HCT116 (cell line): ENCODE measurements around the gene SEMA6A. TPM values are rescaled to one million over a fixed set of nuclear protein-coding genes. Genes with fewer than 3 reads are reported as not detected.

ENCODE experiments used
- ATAC-seq: fragments of 200-7000 bp; cut with Tn5 transposase; 2 replicates; pipeline ENCODE4 v1.9.1; 2020; ENCODE audit warnings: mild to moderate bottlenecking, moderate library complexity
- BruUV-seq: library from RNA; stranded (reverse); fragments of 400-500 nt; replicated peaks from 2 replicates; lab custom pipeline; 2021; lab: Mats Ljungman, UMichigan
- CTCF ChIA-PET: fragments of 300-600 bp; sonication (Branson Sonifier 250); formaldehyde crosslinking; loops from one replicate; lab custom pipeline; 2021; ENCODE audit warnings: antibody characterized with exemption; lab: Charles Lee
- POLR2A ChIA-PET: fragments of 300-600, 350-600 bp; sonication (Branson Sonifier 250); formaldehyde crosslinking; loops from one replicate; lab custom pipeline; 2021; ENCODE audit warnings: antibody characterized with exemption; lab: Charles Lee
- RAD21 ChIA-PET, 2 experiments: fragments of 300-600 bp; sonication (Branson Sonifier 250); formaldehyde crosslinking; loops; one replicate each; lab custom pipeline; 2023; ENCODE audit warnings: low total read pairs in 2 of 2; ENCODE audit not compliant: uncharacterized antibody in 2 of 2, unreplicated experiment in 2 of 2, low non-redundant PET in 1 of 2; lab: Charles Lee
- DNase-seq: peaks from one replicate; pipeline ENCODE4 v3.0.0-alpha.2; 2010; ENCODE audit warnings: low read depth, low spot score
- H2AFZ ChIP-seq: fragments of 200-600 bp; shearing (Covaris generic), sonication (generic); 2 replicates; pipeline ENCODE4 v1.6.1; 2017; ENCODE audit warnings: low read depth, mixed run types, mixed read lengths, antibody characterized with exemption, low read length; ENCODE audit not compliant: poor library complexity, severe bottlenecking
- H3K27ac ChIP-seq: 2 replicates; pipeline ENCODE4 v1.5.1; 2012; ENCODE audit warnings: low read depth, low read length
- H3K27me3 ChIP-seq: fragments of 200-600 bp; sonication (generic); 2 replicates; pipeline ENCODE4 v1.6.1; 2016; ENCODE audit warnings: mixed run types, low read length, mixed read lengths; ENCODE audit not compliant: insufficient read depth
- H3K36me3 ChIP-seq, 2 experiments: fragments of 200-500 bp in 1 of 2; fragments of 200-600 bp in 1 of 2; sonication (Bioruptor generic) in 1 of 2; sonication (generic) in 1 of 2; 2 replicates each; pipeline versions ENCODE4 v1.5.1 to v1.6.1; 2014 to 2016; ENCODE audit warnings: low read length in 2 of 2, inconsistent platforms in 1 of 2, mixed read lengths in 1 of 2, mixed run types in 1 of 2; ENCODE audit not compliant: insufficient read depth in 2 of 2, control insufficient read depth in 1 of 2
- H3K4me1 ChIP-seq, 2 experiments: fragments of 200-600 bp in 1 of 2; sonication (generic) in 1 of 2; 2 replicates each; pipeline versions ENCODE4 v1.5.1 to v1.6.1; 2012 to 2017; ENCODE audit warnings: low read length in 2 of 2, inconsistent platforms in 1 of 2, mild to moderate bottlenecking in 1 of 2, mixed read lengths in 1 of 2, mixed run types in 1 of 2, moderate library complexity in 1 of 2; ENCODE audit not compliant: insufficient read depth in 2 of 2, control insufficient read depth in 1 of 2
- H3K4me2 ChIP-seq: fragments of 200-600 bp; sonication (generic); 2 replicates; pipeline ENCODE4 v1.6.1; 2017; ENCODE audit warnings: mixed run types, low read length, mixed read lengths
- H3K4me3 ChIP-seq, 2 experiments: fragments of 200-600 bp in 1 of 2; sonication (generic) in 1 of 2; replicated peaks in 1 of 2; 2 replicates each; pipeline ENCODE4 v1.5.1; 2011 to 2016; ENCODE audit warnings: low read length in 2 of 2, control low read depth in 1 of 2, low read depth in 1 of 2, mild to moderate bottlenecking in 1 of 2, mixed read lengths in 1 of 2, mixed run types in 1 of 2
- H3K79me2 ChIP-seq: fragments of 200-600 bp; sonication (generic); 2 replicates; pipeline ENCODE4 v1.6.1; 2017; ENCODE audit warnings: mild to moderate bottlenecking, mixed run types, low read length, moderate library complexity, mixed read lengths; ENCODE audit not compliant: insufficient read depth
- H3K9ac ChIP-seq: fragments of 200-600 bp; sonication (generic); 2 replicates; pipeline ENCODE4 v1.6.1; 2016; ENCODE audit warnings: low read length, mixed read lengths
- H3K9me2 ChIP-seq: fragments of 200-600 bp; sonication (generic), shearing (Covaris generic); 2 replicates; pipeline ENCODE4 v1.6.1; 2017; ENCODE audit warnings: mixed run types, mild to moderate bottlenecking, moderate library complexity; ENCODE audit not compliant: insufficient read depth
- H3K9me3 ChIP-seq, 2 experiments: fragments of 200-500 bp in 1 of 2; fragments of 200-600 bp in 1 of 2; sonication (Bioruptor generic) in 1 of 2; sonication (generic) in 1 of 2; 2 replicates each; pipeline ENCODE4 v1.6.1; 2014 to 2017; ENCODE audit warnings: low read length in 2 of 2, mixed read lengths in 2 of 2, inconsistent platforms in 1 of 2, low read depth in 1 of 2, mild to moderate bottlenecking in 1 of 2, mixed run types in 1 of 2, moderate library complexity in 1 of 2; ENCODE audit not compliant: control insufficient read depth in 1 of 2, insufficient read depth in 1 of 2
- H4K20me1 ChIP-seq: fragments of 200-600 bp; sonication (generic), shearing (Covaris generic); 2 replicates; pipeline ENCODE4 v1.6.1; 2017; ENCODE audit warnings: mixed run types, mild to moderate bottlenecking, moderate library complexity; ENCODE audit not compliant: insufficient read depth
- CBX3 ChIP-seq: IDR thresholded peaks from 2 replicates; pipeline ENCODE4 v1.6.1; 2012; ENCODE audit warnings: low read depth
- CEBPB ChIP-seq: IDR thresholded peaks from 2 replicates; pipeline ENCODE4 v1.6.1; 2012; ENCODE audit warnings: low read depth
- EGR1 ChIP-seq: IDR thresholded peaks from 2 replicates; pipeline ENCODE4 v1.6.1; 2012; ENCODE audit warnings: low read depth
- EZH2 ChIP-seq: fragments of 200-600 bp; sonication (generic); IDR thresholded peaks from 2 replicates; pipeline ENCODE4 v1.6.1; 2017; ENCODE audit warnings: antibody characterized with exemption, mixed run types
- FOSL1 ChIP-seq: IDR thresholded peaks from 2 replicates; pipeline ENCODE4 v1.6.1; 2012; ENCODE audit warnings: low read depth
- JUND ChIP-seq: IDR thresholded peaks from 2 replicates; pipeline ENCODE4 v1.6.1; 2012
- POLR2AphosphoS5 ChIP-seq: IDR thresholded peaks from 2 replicates; pipeline ENCODE4 v1.6.1; 2011; ENCODE audit warnings: mild to moderate bottlenecking, low read depth, low read length, moderate library complexity
- SIN3A ChIP-seq: IDR thresholded peaks from 2 replicates; pipeline ENCODE4 v1.6.1; 2012; ENCODE audit warnings: low read depth
- SP1 ChIP-seq: IDR thresholded peaks from 2 replicates; pipeline ENCODE4 v1.6.1; 2012; ENCODE audit warnings: low read depth
- YY1 ChIP-seq: IDR thresholded peaks from 2 replicates; pipeline ENCODE4 v1.6.1; 2011; ENCODE audit warnings: low read length, low read depth, moderate library complexity, mild to moderate bottlenecking; ENCODE audit not compliant: insufficient replicate concordance; ENCODE audit errors: extremely low read depth
- ZNF274 ChIP-seq: fragments of 200-500 bp; sonication (Bioruptor generic); IDR thresholded peaks from 2 replicates; pipeline ENCODE4 v1.6.1; 2014; ENCODE audit warnings: mild to moderate bottlenecking, low read depth, low read length, inconsistent platforms
- intact Hi-C: fragments of 100-400 bp; cut with micrococcal nuclease; formaldehyde crosslinking; loops from 2 replicates; pipeline ENCODE4 v1.10.0; 2022
- total RNA-seq: library from RNA; stranded (reverse); gene quantifications from one replicate; pipeline ENCODE4 v1.2.1, GENCODE V29; 2021; ENCODE audit not compliant: unreplicated experiment
- TF ChIP-seq, protein P1 (sequence below): IDR thresholded peaks from 2 replicates; pipeline ENCODE4 v1.6.1; 2012
- TF ChIP-seq, protein P2 (sequence below): IDR thresholded peaks from 2 replicates; pipeline ENCODE4 v1.6.1; 2012

SEMA6A gene
- total RNA-seq, 1 experiment from 2014 or later = 6.7 TPM

DNA sequence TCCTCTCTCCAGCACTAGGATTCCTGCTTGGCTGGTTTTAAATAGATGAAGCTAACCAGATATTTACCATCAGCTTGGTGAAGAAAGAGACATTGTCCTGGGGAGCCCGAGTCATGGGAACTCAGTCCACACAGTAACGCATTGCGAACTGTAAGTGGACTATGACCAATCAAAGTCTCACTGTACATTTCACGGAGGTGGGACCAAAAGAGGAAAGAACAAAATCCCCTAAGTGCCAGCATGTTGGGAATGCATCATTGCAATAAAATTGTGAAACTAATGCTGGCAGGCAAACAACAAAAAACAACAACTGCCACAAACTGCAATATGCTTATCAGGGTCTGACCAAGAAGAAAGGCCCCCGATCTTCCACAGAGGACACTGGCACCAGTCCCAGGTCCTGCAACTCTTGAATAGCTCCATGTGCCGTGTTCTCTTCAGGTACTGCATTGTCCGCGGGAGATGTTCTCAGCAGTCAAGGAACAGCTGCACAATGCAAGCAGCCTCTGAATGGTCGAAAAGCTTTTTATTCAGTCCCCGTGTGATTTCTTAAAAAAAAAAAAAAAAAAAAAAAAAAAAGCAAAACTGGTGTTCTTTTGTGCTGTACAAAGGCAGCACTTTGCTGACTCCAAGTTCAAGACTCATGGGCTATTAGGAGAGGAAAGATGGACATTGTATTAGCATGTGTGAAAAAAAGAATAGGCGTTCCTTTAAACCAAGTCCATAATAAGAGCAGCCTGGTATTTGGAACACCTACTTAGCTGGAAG, 38.1 kb downstream of the SEMA6A start:
- BruUV-seq = no TSS peak
- DNase-seq = no peak
- no peaks in the 10 kb centered on the region for H3K4me1 ChIP-seq
- RAD21 ChIA-PET = no interaction called here
- no peaks in the 10 kb centered on the region for H3K9me2 ChIP-seq
- ATAC-seq = no peak
- H2AFZ ChIP-seq = no peak overlapping the region
- no peak for TF ChIP-seq SIN3A
- TF ChIP-seq YY1 = no peak
- no peak for TF ChIP-seq CEBPB
- TF ChIP-seq, all 23 proteins: peak for 0
- no peak overlapping the region for H3K27ac ChIP-seq
- intact Hi-C loops = no loop called here
- H3K4me3 ChIP-seq = no peak overlapping the region
- no peaks in the 10 kb centered on the region for H3K79me2 ChIP-seq
- H4K20me1 ChIP-seq = no peaks in the 10 kb centered on the region
- no peak overlapping the region for H3K4me2 ChIP-seq
- H3K9ac ChIP-seq = no peak overlapping the region
- no peaks in the 10 kb centered on the region for H3K9me3 ChIP-seq
- ChIA-PET POLR2A (interaction anchor here (0.7 kb wide), 1 partner anchor 249 kb away, joined by 3 read pairs; no protein-coding TSS in a partner anchor), CTCF (no interaction called here)
- H3K36me3 ChIP-seq = no peaks in the 10 kb centered on the region
- no peaks in the 10 kb centered on the region for H3K27me3 ChIP-seq

DNA sequence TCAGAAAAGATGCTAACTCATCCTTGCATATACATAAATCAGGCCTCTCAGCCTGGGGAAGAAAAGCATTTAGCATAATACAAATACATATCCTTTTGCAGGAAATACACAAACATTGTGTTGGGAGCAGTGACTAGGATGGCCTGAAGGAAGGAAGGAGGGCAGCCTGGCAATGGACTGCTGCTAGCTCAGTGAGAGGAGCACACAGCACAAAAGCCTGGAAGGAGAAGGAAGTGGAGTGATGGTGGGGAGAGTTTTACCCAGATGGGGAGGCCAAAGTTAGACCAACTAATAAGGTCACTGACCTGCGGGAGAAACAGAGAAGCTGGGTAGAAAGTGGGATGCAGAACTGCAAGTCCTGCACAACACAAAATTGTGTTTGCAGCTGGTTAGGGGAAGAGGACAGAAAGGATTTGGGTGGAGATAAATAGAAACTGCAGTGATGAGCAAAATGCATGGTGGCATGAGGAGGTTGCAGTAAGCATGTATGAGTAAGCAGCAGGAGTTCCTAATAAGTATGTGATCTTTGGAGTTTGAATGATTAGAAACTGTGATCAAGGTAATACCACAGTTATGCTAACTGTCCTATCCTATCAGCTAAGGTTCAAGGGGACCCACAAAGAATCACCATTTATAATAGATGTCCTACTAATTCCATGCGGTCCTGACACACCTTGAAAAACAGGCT, 39.5 kb downstream of the SEMA6A start:
- BruUV-seq = no TSS peak
- H3K4me3 ChIP-seq = no peak overlapping the region
- no peaks in the 10 kb centered on the region for H3K4me1 ChIP-seq
- H3K27me3 ChIP-seq = no peaks in the 10 kb centered on the region
- intact Hi-C loops = no loop called here
- RAD21 ChIA-PET = no interaction called here
- ATAC-seq (no peak), DNase-seq (no peak)
- no peak overlapping the region for H3K4me2 ChIP-seq
- no peaks in the 10 kb centered on the region for H3K79me2 ChIP-seq
- TF ChIP-seq CBX3 (no peak), SP1 (no peak), EZH2 (no peak), FOSL1 (no peak), ZNF274 (no peak), POLR2AphosphoS5 (no peak), JUND (no peak), EGR1 (no peak), CEBPB (no peak)
- TF ChIP-seq, protein P1, sequence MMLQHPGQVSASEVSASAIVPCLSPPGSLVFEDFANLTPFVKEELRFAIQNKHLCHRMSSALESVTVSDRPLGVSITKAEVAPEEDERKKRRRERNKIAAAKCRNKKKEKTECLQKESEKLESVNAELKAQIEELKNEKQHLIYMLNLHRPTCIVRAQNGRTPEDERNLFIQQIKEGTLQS = no peak
- TF ChIP-seq, protein P2, sequence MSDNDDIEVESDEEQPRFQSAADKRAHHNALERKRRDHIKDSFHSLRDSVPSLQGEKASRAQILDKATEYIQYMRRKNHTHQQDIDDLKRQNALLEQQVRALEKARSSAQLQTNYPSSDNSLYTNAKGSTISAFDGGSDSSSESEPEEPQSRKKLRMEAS = no peak
- H3K9me3 ChIP-seq = no peaks in the 10 kb centered on the region
- no peaks in the 10 kb centered on the region for H4K20me1 ChIP-seq
- CTCF ChIA-PET = no interaction called here
- H2AFZ ChIP-seq = no peak overlapping the region
- no peaks in the 10 kb centered on the region for H3K9me2 ChIP-seq
- H3K36me3 ChIP-seq = no peaks in the 10 kb centered on the region
- H3K9ac ChIP-seq = no peak overlapping the region
- POLR2A ChIA-PET = no interaction called here
- no peak overlapping the region for H3K27ac ChIP-seq
